ENCODE data around the gene RAB21.

Gene RAB21

DNA sequence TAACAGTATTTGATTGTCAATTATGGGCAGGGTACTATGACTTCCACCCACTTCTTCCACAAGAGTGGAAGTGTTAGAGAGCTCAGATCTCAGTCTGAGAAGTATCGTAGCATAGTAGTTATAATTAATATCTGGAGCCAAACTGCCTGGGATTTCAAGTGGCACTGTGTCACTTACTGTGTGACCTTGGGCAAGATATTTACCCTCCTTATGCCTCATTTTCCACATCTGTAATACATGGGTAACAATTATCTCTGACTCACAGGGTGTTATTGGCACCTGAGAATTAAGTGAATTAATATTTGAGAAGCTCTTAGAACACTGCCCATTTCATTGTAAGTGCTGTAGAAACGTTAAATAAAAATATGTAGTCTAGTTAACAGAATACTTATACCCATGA is 11.5 kb downstream of the RAB21 start:
- no peak for TF ChIP-seq CTCF (IDR thresholded peaks at IDR 0.05; ENCODE audit: low read depth, low read length)
- DNase-seq (ENCODE audit: extremely low read depth, low read depth), result no peak

GRCh38 chr12:71767183-71767582 is 12.5 kb downstream of the RAB21 start:
- no peak for DNase-seq (ENCODE audit: extremely low read depth, low read depth)
- no peak for TF ChIP-seq CTCF (IDR thresholded peaks at IDR 0.05; ENCODE audit: low read depth, low read length)

- DNase-seq (ENCODE audit: extremely low read depth, low read depth), result no peak
- no peak for TF ChIP-seq CTCF (IDR thresholded peaks at IDR 0.05; ENCODE audit: low read depth, low read length)
Observed at GRCh38 chr12:71768900-71769299, 14.2 kb downstream of the RAB21 start.

DNA sequence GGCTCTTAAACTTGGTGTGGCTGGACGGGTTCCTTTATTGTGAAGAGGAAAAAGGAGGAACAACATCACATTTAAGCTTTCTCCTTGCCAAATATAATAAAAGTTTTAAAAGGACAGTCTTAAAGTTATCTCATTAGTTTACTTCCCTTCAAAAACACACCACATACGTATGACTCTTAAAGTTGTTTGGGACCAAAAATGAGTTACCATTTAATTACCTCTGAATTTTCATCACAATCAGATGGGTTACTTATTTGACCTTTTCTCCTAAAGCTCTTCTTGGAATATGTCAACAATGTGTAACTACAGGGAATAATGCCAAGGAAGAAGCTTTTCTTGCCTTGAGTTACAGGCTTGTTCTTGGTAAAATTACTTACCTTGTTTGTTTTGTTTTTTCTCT is 16.4 kb downstream of the RAB21 start:
- TF ChIP-seq CTCF (IDR thresholded peaks at IDR 0.05; ENCODE audit: low read depth, low read length), result no peak
- no peak for DNase-seq (ENCODE audit: extremely low read depth, low read depth)

- no peak for DNase-seq (ENCODE audit: extremely low read depth, low read depth)
- TF ChIP-seq CTCF (IDR thresholded peaks at IDR 0.05; ENCODE audit: low read depth, low read length), result no peak
Observed at GRCh38 chr12:71772735-71773134, 18.1 kb downstream of the RAB21 start.

GRCh38 chr12:71780237-71780822 is 25.7 kb downstream of the RAB21 start:
- peak; percentile 69 for TF ChIP-seq CTCF (IDR thresholded peaks at IDR 0.05; ENCODE audit: low read depth, low read length)
- DNase-seq (ENCODE audit: extremely low read depth, low read depth), result no peak

GRCh38 chr12:71782017-71782416 is 27.4 kb downstream of the RAB21 start:
- no peak for TF ChIP-seq CTCF (IDR thresholded peaks at IDR 0.05; ENCODE audit: low read depth, low read length)
- no peak for DNase-seq (ENCODE audit: extremely low read depth, low read depth)

Measured in AG09319 (cell line).